Mucosa of descending colon (tissue), 3 donors: ENCODE results near the gene KRT73. TPM values are rescaled to one million over a fixed set of nuclear protein-coding genes. Genes with fewer than 3 reads are reported as not detected.

ENCODE experiments used
- ATAC-seq: fragments of 200-7000 bp; cut with Tn5 transposase; one replicate; pipeline ENCODE4 v1.9.1; 2020; ENCODE audit warnings: mild to moderate bottlenecking, moderate library complexity
- DNase-seq, 3 donors: peaks; one replicate each; pipeline ENCODE4 v3.0.0-alpha.2; 2020
- H3K36me3 ChIP-seq: fragments of 200-600 bp; one replicate; pipeline ENCODE4 v1.8.0; 2021; ENCODE audit warnings: low read depth, mild to moderate bottlenecking
- H3K4me1 ChIP-seq: fragments of 200-600 bp; one replicate; pipeline ENCODE4 v1.8.0; 2021; ENCODE audit warnings: low read depth, mild to moderate bottlenecking
- H3K4me3 ChIP-seq: fragments of 200-600 bp; one replicate; pipeline ENCODE4 v1.8.0; 2021; ENCODE audit warnings: mild to moderate bottlenecking
- H3K9me3 ChIP-seq: fragments of 200-600 bp; one replicate; pipeline ENCODE4 v1.8.0; 2021; ENCODE audit warnings: mild to moderate bottlenecking
- CTCF ChIP-seq: fragments of 200-600 bp; IDR thresholded peaks from one replicate; pipeline ENCODE4 v1.8.0; 2022; ENCODE audit warnings: antibody characterized with exemption, mild to moderate bottlenecking
- intact Hi-C, 2 donors: fragments of 100-400 bp; cut with DNase I in 1 of 2; cut with micrococcal nuclease in 1 of 2; formaldehyde crosslinking; loops; one replicate each; pipeline versions ENCODE4 v1.11.0 to v1.11.1; 2022; cut with DNase I, micrococcal nuclease
- total RNA-seq, 3 donors: library from RNA; stranded (reverse); fragmentation: NEBNext Ultra II Directional in 2 of 3; extraction: Animal tissue kit (Norgen Biotek cat#: 25700) in 2 of 3; gene quantifications; one replicate each; pipeline versions ENCODE4 v1.2.1 to v1.2.4, GENCODE V29; 2021 to 2023
- donor health status: DM: no; HTN: no; CAD: no; lungs with moderate emphysema.
- donor health status: DM: no; HTN: no; CAD: no.
- donor health status: DM: no; HTN: yes; CAD: no.

Gene KRT73
- total RNA-seq, 3 donors from 2014 or later = not detected

- H3K4me1 ChIP-seq = no peaks in the 10 kb centered on the region
- DNase-seq (no peak), ATAC-seq (no peak)
- TF ChIP-seq CTCF = no peak
- no peaks in the 10 kb centered on the region for H3K36me3 ChIP-seq
- no peaks in the 10 kb centered on the region for H3K9me3 ChIP-seq
- H3K4me3 ChIP-seq = no peak overlapping the region
- intact Hi-C loops = no loop called here
These were observed 39.9 kb downstream of the KRT73 start for GRCh38 chr12:52578469-52578868.

GRCh38 chr12:52577316-52577715 lies 41.0 kb downstream of the KRT73 start:
- intact Hi-C loops = no loop called here
- ATAC-seq = no peak
- Histone ChIP-seq H3K36me3 (no peaks in the 10 kb centered on the region), H3K4me3 (no peak overlapping the region), H3K4me1 (no peaks in the 10 kb centered on the region), H3K9me3 (no peaks in the 10 kb centered on the region)
- no peak for TF ChIP-seq CTCF
- no peak for DNase-seq

GRCh38 chr12:52575948-52576347 lies 42.4 kb downstream of the KRT73 start:
- Histone ChIP-seq H3K9me3 (no peaks in the 10 kb centered on the region), H3K36me3 (no peaks in the 10 kb centered on the region), H3K4me3 (no peak overlapping the region), H3K4me1 (no peaks in the 10 kb centered on the region)
- DNase-seq (no peak), ATAC-seq (no peak)
- TF ChIP-seq CTCF = no peak
- intact Hi-C loops = no loop called here

GRCh38 chr12:52575256-52575655 lies 43.1 kb downstream of the KRT73 start:
- DNase-seq (no peak), ATAC-seq (no peak)
- no peaks in the 10 kb centered on the region for H3K36me3 ChIP-seq
- no peaks in the 10 kb centered on the region for H3K9me3 ChIP-seq
- no peaks in the 10 kb centered on the region for H3K4me1 ChIP-seq
- intact Hi-C loops = no loop called here
- no peak for TF ChIP-seq CTCF
- H3K4me3 ChIP-seq = no peak overlapping the region

- intact Hi-C loops = no loop called here
- ATAC-seq (no peak), DNase-seq (no peak)
- Histone ChIP-seq H3K36me3 (no peaks in the 10 kb centered on the region), H3K4me3 (no peak within 1 kb of the TSS), H3K4me1 (no peaks in the 10 kb centered on the region), H3K9me3 (no peaks in the 10 kb centered on the region)
- no peak for TF ChIP-seq CTCF
These were observed 44.6 kb downstream of the KRT73 start, which contains the start of gene KRT74 for GRCh38 chr12:52573743-52574142. Gene KRT74, minus strand, starts transcription at chr12:52573843. Its CDS starts 66 bp downstream, at chr12:52573777.

GRCh38 chr12:52573306-52573705 lies 45.1 kb downstream of the KRT73 start:
- no peak for TF ChIP-seq CTCF
- no peaks in the 10 kb centered on the region for H3K36me3 ChIP-seq
- DNase-seq (no peak), ATAC-seq (no peak)
- H3K9me3 ChIP-seq = no peaks in the 10 kb centered on the region
- intact Hi-C loops = no loop called here
- H3K4me1 ChIP-seq = no peaks in the 10 kb centered on the region
- no peak overlapping the region for H3K4me3 ChIP-seq
